ENCODE measurements around the gene TXNDC8. TPM values are rescaled to one million over a fixed set of nuclear protein-coding genes. Genes with fewer than 3 reads are reported as not detected.

Gene TXNDC8
- total RNA-seq, result not detected

DNA sequence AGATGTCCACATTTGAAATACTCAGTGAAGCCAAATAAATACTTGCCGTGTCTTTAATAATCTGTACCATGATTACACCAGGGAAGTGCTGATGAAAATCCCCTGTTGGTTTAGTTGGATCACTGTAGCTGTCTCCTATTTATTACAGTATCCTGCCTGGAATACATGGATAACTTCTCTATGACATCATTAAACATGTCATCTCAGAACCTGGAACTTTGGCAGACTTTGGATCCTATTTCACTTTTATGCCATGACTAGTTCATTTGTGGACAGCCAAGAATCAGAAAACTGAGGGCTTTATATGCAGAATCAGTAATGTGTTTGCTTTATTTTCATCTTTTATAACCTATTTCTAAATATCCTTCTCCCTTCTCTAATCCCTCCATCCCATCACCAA is at the start of gene TXNDC8:
TSS of gene TXNDC8 (minus strand) at position 137 of the 400 bp plus-strand sequence.
- Histone ChIP-seq H3K9me3 (no peaks in the 10 kb centered on the region), H3K4me1 (no peaks in the 10 kb centered on the region), H3K27me3 (no peaks in the 10 kb centered on the region), H3K27ac (no peak within 1 kb of the TSS), H3K4me3 (no peak within 1 kb of the TSS), H3K36me3 (no peaks in the 10 kb centered on the region)
- TF ChIP-seq POLR2A (IDR thresholded peaks at IDR 0.05) (no peak), CTCF (IDR thresholded peaks at IDR 0.05) (no peak), POLR2AphosphoS5 (IDR thresholded peaks at IDR 0.05) (no peak)
- intact Hi-C loops (cut with DNase I; ENCODE audit: low total_unique reads), result no loop called here
- no peak for DNase-seq (ENCODE audit: low spot score in 2 of 2)

DNA sequence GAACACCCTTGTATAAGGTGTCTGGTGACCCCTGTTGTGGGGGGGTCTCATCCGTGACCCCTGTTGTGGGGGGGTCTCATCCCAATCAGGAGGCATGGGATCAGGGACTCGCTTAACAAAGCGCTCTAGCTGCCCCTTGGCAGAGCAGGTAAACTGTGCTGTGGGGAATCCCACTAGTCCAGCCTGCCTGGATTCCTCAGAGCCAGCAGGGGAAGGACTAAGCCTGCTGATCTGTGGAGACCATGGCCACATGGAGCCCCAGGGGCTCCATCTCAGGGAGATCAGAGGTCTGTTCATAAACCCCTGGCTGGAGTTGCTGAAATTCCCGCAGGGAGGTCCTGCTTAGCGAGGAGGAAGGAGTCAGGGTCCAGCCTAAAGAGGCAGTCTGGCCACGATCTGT is 45.8 kb upstream of the TXNDC8 start:
- no peak for TF ChIP-seq POLR2A (IDR thresholded peaks at IDR 0.05)
- TF ChIP-seq CTCF (IDR thresholded peaks at IDR 0.05), result no peak
- no peak for TF ChIP-seq POLR2AphosphoS5 (IDR thresholded peaks at IDR 0.05)
- Histone ChIP-seq H3K27me3 (no peaks in the 10 kb centered on the region), H3K27ac (no peak overlapping the region), H3K4me1 (no peaks in the 10 kb centered on the region), H3K36me3 (no peaks in the 10 kb centered on the region), H3K4me3 (no peak overlapping the region), H3K9me3 (no peaks in the 10 kb centered on the region)
- DNase-seq (ENCODE audit: low spot score in 2 of 2), result no peak
- intact Hi-C loops (cut with DNase I; ENCODE audit: low total_unique reads), result no loop called here

- intact Hi-C loops (cut with DNase I; ENCODE audit: low total_unique reads), result no loop called here
- H3K4me3 ChIP-seq, result no peak overlapping the region
- DNase-seq (ENCODE audit: low spot score in 2 of 2), result no peak
- TF ChIP-seq POLR2A (IDR thresholded peaks at IDR 0.05) (no peak), CTCF (IDR thresholded peaks at IDR 0.05) (no peak), POLR2AphosphoS5 (IDR thresholded peaks at IDR 0.05) (no peak)
- H3K27me3 ChIP-seq, result no peaks in the 10 kb centered on the region
- no peaks in the 10 kb centered on the region for H3K36me3 ChIP-seq
- H3K27ac ChIP-seq, result no peak overlapping the region
- no peaks in the 10 kb centered on the region for H3K4me1 ChIP-seq
- no peaks in the 10 kb centered on the region for H3K9me3 ChIP-seq
Measured at GRCh38 chr9:110382731-110383130, 45.1 kb upstream of the TXNDC8 start.

DNA sequence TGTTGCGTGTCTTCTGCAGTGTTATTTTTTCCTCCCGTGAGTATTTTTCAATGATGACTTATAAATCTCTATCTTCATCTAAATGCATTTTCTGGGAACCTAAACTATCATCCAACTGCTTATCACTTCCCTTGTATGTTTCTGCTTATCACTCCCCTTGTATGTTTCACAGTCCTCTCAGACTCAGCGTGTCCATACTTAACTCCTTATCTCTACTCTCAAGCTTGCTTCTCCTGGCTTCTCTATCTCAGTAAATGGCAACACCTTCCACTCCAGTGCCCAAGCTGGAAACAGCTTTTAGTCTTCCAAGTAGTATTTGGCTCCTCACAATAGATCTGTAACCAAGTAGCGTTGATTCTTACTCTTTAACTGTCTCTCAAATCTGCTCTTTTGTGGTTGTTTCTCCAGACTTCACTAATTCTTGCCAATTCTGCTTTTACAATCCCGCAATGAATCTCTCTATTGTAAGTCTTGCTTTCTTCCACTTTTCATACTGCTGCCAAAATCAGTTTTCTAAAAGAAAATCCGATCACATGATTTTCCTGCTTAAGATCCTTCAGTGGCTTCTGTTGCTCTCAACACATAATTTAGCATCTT is 33.8 kb upstream of the TXNDC8 start:
- Histone ChIP-seq H3K9me3 (no peaks in the 10 kb centered on the region), H3K27ac (no peak overlapping the region), H3K36me3 (no peaks in the 10 kb centered on the region), H3K4me1 (no peaks in the 10 kb centered on the region), H3K4me3 (no peak overlapping the region), H3K27me3 (no peaks in the 10 kb centered on the region)
- no peak for DNase-seq (ENCODE audit: low spot score in 2 of 2)
- intact Hi-C loops (cut with DNase I; ENCODE audit: low total_unique reads), result no loop called here
- TF ChIP-seq POLR2A (IDR thresholded peaks at IDR 0.05) (no peak), POLR2AphosphoS5 (IDR thresholded peaks at IDR 0.05) (no peak), CTCF (IDR thresholded peaks at IDR 0.05) (no peak)

DNA sequence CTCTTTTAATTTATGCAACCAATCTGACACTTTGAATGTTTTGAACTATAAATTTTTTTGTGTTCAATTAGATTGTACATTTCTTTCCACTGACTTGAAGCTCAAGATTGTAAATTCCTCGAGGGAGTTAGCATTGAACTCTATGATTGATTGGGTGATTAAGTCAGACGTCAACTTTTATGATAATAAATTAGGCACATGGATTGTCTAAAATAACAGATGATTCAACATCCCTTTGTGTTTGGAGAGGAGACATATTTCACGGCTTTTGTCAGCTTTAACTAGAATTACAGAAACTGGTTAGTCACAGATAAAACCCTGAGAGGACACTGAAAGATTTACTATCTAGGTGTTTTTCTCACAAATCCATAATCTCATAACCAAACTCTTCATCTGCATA is 32.7 kb upstream of the TXNDC8 start:
- intact Hi-C loops (cut with DNase I; ENCODE audit: low total_unique reads), result no loop called here
- Histone ChIP-seq H3K36me3 (no peaks in the 10 kb centered on the region), H3K4me3 (no peak overlapping the region), H3K4me1 (no peaks in the 10 kb centered on the region), H3K27ac (no peak overlapping the region), H3K9me3 (no peaks in the 10 kb centered on the region), H3K27me3 (no peaks in the 10 kb centered on the region)
- DNase-seq (ENCODE audit: low spot score in 2 of 2), result no peak
- TF ChIP-seq CTCF (IDR thresholded peaks at IDR 0.05) (no peak), POLR2A (IDR thresholded peaks at IDR 0.05) (no peak), POLR2AphosphoS5 (IDR thresholded peaks at IDR 0.05) (no peak)

Measured in breast epithelium (tissue), 4 donors.